GM12891 (cell line): ENCODE results near the gene TFAP2B.

Experiments
- PAX5 ChIP-seq: IDR thresholded peaks from 2 replicates; pipeline ENCODE4 v1.6.1; 2011; ENCODE audit warnings: low read length, moderate library complexity, mild to moderate bottlenecking; ENCODE audit not compliant: insufficient read depth, severe bottlenecking
- POLR2A ChIP-seq: IDR thresholded peaks from 2 replicates; pipeline ENCODE4 v1.6.1; 2011; ENCODE audit warnings: low read depth, low read length, control low read depth
- POLR2AphosphoS5 ChIP-seq: IDR thresholded peaks from 2 replicates; pipeline ENCODE4 v1.6.1; 2011; ENCODE audit warnings: low read depth, low read length, control low read depth
- SPI1 ChIP-seq: IDR thresholded peaks from 2 replicates; pipeline ENCODE4 v1.6.1; 2011; ENCODE audit warnings: low read depth, low read length, control low read depth
- TAF1 ChIP-seq: IDR thresholded peaks from 2 replicates; pipeline ENCODE4 v1.6.1; 2011; ENCODE audit warnings: low read depth, low read length, control low read depth

GRCh38 chr6:50778696-50779095, 40.0 kb upstream of the TFAP2B start:
- TF ChIP-seq POLR2A (no peak), TAF1 (no peak), POLR2AphosphoS5 (no peak), PAX5 (no peak), SPI1 (no peak)
